ENCODE results near the gene IPPK.

IPPK gene, protein sequence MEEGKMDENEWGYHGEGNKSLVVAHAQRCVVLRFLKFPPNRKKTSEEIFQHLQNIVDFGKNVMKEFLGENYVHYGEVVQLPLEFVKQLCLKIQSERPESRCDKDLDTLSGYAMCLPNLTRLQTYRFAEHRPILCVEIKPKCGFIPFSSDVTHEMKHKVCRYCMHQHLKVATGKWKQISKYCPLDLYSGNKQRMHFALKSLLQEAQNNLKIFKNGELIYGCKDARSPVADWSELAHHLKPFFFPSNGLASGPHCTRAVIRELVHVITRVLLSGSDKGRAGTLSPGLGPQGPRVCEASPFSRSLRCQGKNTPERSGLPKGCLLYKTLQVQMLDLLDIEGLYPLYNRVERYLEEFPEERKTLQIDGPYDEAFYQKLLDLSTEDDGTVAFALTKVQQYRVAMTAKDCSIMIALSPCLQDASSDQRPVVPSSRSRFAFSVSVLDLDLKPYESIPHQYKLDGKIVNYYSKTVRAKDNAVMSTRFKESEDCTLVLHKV

GRCh38 chr9:92669890-92670708 lies at the start of gene IPPK:
Gene IPPK (minus strand): TSS chr9:92670131. CDS start chr9:92669988, 143 bp downstream.
- peak; percentile 100 for DNase-seq (ENCODE audit: low spot score)
- in situ Hi-C loops (cut with MboI; ENCODE audit: low sequenced_read_pairs, unreplicated experiment) = no loop called here
- TF ChIP-seq, protein P1, sequence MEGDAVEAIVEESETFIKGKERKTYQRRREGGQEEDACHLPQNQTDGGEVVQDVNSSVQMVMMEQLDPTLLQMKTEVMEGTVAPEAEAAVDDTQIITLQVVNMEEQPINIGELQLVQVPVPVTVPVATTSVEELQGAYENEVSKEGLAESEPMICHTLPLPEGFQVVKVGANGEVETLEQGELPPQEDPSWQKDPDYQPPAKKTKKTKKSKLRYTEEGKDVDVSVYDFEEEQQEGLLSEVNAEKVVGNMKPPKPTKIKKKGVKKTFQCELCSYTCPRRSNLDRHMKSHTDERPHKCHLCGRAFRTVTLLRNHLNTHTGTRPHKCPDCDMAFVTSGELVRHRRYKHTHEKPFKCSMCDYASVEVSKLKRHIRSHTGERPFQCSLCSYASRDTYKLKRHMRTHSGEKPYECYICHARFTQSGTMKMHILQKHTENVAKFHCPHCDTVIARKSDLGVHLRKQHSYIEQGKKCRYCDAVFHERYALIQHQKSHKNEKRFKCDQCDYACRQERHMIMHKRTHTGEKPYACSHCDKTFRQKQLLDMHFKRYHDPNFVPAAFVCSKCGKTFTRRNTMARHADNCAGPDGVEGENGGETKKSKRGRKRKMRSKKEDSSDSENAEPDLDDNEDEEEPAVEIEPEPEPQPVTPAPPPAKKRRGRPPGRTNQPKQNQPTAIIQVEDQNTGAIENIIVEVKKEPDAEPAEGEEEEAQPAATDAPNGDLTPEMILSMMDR (IDR thresholded peaks at IDR 0.05; ENCODE audit: borderline replicate concordance, control extremely low read depth, extremely low read depth, insufficient read depth, missing control alignments) = no peak

- TF ChIP-seq, protein P1 (IDR thresholded peaks at IDR 0.05; ENCODE audit: borderline replicate concordance, control extremely low read depth, extremely low read depth, insufficient read depth, missing control alignments) = no peak
- in situ Hi-C loops (cut with MboI; ENCODE audit: low sequenced_read_pairs, unreplicated experiment) = loop anchor here (10.0 kb wide), 1 partner anchor 66 kb away; no protein-coding TSS in a partner anchor
These were observed 49.2 kb upstream of the IPPK start for GRCh38 chr9:92719028-92719647.

DNA sequence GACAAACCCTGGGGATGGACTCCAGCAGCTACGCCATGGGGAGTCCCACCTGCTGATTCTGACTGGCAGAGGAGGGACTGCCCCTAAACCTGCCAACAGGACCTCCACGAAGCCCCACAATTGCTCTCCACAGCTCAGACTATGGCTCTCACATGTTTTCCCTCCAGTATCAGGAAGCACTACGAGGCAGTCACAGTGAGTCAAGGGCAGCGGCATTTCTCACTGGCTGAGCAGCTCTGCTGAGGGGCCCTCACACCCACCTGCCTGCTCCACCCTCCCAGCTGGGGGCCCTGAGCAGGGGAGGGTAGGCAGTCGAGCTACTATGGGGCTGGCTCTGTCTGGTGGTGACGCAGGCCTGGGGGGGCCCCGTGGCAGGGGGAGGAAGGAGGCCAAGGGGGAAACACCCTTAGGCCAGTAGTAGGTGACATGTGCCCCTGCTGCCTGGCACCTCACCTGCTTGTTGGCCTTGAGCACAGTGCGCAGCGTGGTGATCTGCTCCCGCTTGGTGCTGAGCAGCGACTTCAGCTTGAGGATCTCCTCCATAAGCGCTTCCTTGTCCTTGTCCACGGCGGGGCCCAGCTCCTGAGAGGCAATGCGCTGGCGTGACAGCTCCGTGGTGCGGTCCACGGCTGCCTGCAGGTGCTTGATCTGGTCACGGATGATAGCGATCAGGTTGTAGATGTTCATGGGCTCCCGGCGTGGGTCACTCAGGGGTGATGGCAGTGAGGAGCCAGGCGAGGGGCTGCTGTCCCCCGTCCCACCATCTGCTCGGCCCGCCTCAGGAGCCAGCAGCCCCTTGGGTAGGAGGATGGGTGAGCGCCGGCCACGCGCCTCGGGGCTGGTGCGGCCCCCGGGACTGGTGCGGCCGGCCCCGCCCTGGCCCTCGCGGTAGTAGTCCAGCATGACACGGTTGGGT lies 48.4 kb upstream of the IPPK start:
- TF ChIP-seq, protein P1 (IDR thresholded peaks at IDR 0.05; ENCODE audit: borderline replicate concordance, control extremely low read depth, extremely low read depth, insufficient read depth, missing control alignments) = no peak
- in situ Hi-C loops (cut with MboI; ENCODE audit: low sequenced_read_pairs, unreplicated experiment) = loop anchor here (10.0 kb wide), 1 partner anchor 66 kb away; no protein-coding TSS in a partner anchor
- DNase-seq (ENCODE audit: low spot score) = peak; percentile 33

More at GRCh38 chr9:92719028-92719647, 49.2 kb upstream of the IPPK start:
- peak; percentile 19 for DNase-seq (ENCODE audit: low spot score)

DNA sequence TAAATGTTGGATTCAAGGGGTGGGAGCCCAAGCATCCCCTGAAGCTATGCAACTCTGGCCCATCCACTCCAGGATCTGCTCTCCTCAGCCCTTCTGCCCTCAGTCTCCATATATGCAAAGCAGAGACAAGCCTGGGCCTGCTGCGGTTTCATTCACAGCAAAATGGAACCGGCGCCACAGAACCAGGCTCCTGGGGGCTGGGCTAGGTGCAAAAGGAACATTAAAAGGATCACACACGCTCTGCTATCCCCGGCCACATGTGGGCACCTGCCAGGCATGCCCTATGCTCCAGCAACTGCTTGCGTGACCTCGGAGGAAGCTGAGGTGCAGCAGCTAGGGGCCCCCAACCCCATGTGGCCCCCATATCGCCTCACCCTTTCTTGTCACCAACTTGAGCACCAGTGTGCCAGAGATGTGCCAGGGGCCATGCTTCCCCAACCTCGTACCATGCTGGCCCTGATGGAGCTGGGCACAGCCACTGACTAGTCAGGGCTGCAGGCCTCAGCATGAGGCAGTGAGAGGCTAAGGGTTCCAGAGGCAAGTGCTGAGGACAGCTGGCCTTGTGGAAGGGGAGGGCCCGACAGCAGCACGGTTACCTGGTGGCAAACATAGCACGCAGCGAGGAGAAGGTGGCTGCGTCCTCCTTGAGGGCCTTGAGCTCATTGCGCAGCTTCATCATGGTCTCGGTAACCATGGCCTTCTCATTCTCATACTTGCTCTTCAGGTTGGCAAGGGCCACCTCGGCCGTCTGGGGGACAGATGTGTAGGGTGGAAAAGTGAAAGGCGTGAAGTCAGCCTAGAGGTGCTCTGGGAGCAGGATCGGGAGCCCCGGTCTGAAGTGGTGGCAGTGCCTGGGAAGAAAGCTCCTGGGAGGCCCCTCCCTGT lies 47.5 kb upstream of the IPPK start:
- DNase-seq (ENCODE audit: low spot score) = peak; percentile 56
- in situ Hi-C loops (cut with MboI; ENCODE audit: low sequenced_read_pairs, unreplicated experiment) = loop anchor here (10.0 kb wide), 1 partner anchor 67 kb away; no protein-coding TSS in a partner anchor
- TF ChIP-seq, protein P1 (IDR thresholded peaks at IDR 0.05; ENCODE audit: borderline replicate concordance, control extremely low read depth, extremely low read depth, insufficient read depth, missing control alignments) = no peak

GRCh38 chr9:92716557-92716956 lies 46.6 kb upstream of the IPPK start:
- peak; percentile 87 for DNase-seq (ENCODE audit: low spot score)
- in situ Hi-C loops (cut with MboI; ENCODE audit: low sequenced_read_pairs, unreplicated experiment) = loop anchor here (10.0 kb wide), 1 partner anchor 68 kb away; no protein-coding TSS in a partner anchor
- TF ChIP-seq, protein P1 (IDR thresholded peaks at IDR 0.05; ENCODE audit: borderline replicate concordance, control extremely low read depth, extremely low read depth, insufficient read depth, missing control alignments) = peak; percentile 94
